ENCODE data around the gene KCNH1. TPM values are rescaled to one million over a fixed set of nuclear protein-coding genes. Genes with fewer than 3 reads are reported as not detected.

Gene KCNH1
- total RNA-seq, 3 donors from 2014 or later, result 0.81 to 1.7 (median 1.2) TPM

DNA sequence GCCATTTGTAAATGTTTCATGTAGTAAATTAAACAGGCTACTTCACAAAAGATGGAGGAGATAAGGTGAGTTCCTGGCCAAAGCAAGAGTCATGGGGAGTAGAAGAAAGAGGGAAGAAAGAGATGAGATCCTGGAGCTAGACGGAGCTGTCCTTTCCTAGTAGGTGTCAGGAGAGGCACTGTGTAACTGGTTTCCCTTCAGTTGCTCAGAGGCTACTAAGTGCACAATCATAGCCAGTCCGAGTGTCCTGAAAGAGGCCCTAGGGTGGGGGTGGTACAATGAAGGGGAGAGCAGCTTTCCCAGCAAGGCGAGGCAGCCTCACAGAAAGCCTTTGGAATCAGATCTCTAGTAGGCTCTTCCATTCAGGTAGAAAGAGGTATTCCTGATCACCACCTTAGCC lies 390.9 kb downstream of the KCNH1 start:
- ATAC-seq (no peak), DNase-seq (no peak)
- no peaks in the 10 kb centered on the region for H3K36me3 ChIP-seq (ENCODE audit: low read depth)
- no peaks in the 10 kb centered on the region for H3K4me1 ChIP-seq (ENCODE audit: low read depth)
- intact Hi-C loops (cut with DNase I, micrococcal nuclease), result no loop called here
- H3K4me3 ChIP-seq, result no peak overlapping the region
- TF ChIP-seq, protein P1, sequence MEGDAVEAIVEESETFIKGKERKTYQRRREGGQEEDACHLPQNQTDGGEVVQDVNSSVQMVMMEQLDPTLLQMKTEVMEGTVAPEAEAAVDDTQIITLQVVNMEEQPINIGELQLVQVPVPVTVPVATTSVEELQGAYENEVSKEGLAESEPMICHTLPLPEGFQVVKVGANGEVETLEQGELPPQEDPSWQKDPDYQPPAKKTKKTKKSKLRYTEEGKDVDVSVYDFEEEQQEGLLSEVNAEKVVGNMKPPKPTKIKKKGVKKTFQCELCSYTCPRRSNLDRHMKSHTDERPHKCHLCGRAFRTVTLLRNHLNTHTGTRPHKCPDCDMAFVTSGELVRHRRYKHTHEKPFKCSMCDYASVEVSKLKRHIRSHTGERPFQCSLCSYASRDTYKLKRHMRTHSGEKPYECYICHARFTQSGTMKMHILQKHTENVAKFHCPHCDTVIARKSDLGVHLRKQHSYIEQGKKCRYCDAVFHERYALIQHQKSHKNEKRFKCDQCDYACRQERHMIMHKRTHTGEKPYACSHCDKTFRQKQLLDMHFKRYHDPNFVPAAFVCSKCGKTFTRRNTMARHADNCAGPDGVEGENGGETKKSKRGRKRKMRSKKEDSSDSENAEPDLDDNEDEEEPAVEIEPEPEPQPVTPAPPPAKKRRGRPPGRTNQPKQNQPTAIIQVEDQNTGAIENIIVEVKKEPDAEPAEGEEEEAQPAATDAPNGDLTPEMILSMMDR (IDR thresholded peaks at IDR 0.05), result no peak
- no peaks in the 10 kb centered on the region for H3K9me3 ChIP-seq

DNA sequence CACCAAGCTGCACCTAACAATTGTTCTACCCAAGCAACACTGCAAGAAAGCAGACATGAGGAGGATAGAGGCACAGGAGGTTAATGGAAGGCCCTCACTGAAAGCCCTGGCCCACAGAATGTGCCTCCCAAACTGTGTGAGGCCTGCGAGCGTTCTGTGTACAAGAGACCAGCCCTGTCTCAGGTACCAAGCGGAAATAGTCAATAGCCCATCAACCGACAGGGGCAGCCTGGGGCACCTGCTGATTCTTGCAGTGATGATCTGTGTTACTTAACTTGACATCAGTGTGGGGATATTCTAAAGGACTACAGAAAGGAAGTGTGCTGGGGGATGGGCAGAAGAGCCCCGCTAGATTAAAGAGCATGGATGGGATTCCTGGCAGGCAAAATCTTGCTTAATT lies 392.4 kb downstream of the KCNH1 start:
- intact Hi-C loops (cut with DNase I, micrococcal nuclease), result no loop called here
- no peaks in the 10 kb centered on the region for H3K36me3 ChIP-seq (ENCODE audit: low read depth)
- TF ChIP-seq, protein P1 (IDR thresholded peaks at IDR 0.05), result no peak
- no peak overlapping the region for H3K4me3 ChIP-seq
- ATAC-seq, result no peak
- H3K9me3 ChIP-seq, result no peaks in the 10 kb centered on the region
- no peak for DNase-seq
- H3K4me1 ChIP-seq (ENCODE audit: low read depth), result no peaks in the 10 kb centered on the region

DNA sequence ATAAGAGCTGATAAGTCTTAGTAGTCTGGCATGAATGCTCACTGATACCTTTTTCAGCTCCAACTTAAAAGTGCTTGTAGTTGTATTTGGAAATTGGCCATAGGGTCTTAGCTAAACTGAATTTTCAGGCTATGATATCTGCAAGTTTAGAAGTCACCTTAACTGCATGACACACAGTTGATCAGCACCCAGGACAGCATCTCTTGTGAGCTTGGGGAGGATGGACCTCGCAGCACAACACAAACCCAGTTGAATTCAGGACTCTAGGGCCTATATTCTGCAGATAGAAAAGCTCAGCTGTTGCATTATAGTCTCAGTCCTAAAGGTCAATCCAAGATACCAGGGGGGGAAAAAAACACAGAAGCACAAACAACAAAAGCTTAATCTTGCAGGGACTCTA lies 394.3 kb downstream of the KCNH1 start:
- no peak overlapping the region for H3K4me3 ChIP-seq
- H3K9me3 ChIP-seq, result no peaks in the 10 kb centered on the region
- ATAC-seq (no peak), DNase-seq (no peak)
- H3K4me1 ChIP-seq (ENCODE audit: low read depth), result no peaks in the 10 kb centered on the region
- TF ChIP-seq, protein P1 (IDR thresholded peaks at IDR 0.05), result no peak
- intact Hi-C loops (cut with DNase I, micrococcal nuclease), result no loop called here
- H3K36me3 ChIP-seq (ENCODE audit: low read depth), result no peaks in the 10 kb centered on the region

DNA sequence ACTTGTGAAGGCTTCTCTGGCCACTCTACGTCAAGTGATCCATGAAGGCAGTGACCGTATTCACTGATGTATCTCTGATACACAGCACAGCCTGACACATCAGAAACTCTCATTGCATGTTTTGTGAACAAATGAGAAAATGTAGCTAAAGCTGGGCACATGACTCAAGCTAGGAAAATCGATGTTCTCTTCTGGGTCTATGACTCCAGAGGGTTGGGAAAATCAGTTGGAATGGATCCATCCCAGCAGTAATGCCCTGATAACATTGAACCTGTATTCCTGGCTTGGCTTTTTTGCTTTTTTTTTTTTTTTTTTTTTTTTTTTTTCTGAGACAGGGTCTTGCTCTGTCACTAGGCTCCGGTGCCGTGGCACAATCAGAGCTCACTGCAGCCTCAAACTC lies 395.7 kb downstream of the KCNH1 start:
- ATAC-seq (no peak), DNase-seq (no peak)
- intact Hi-C loops (cut with DNase I, micrococcal nuclease), result no loop called here
- Histone ChIP-seq H3K4me3 (no peak overlapping the region), H3K36me3 (ENCODE audit: low read depth) (no peaks in the 10 kb centered on the region), H3K4me1 (ENCODE audit: low read depth) (no peaks in the 10 kb centered on the region), H3K9me3 (no peaks in the 10 kb centered on the region)
- TF ChIP-seq, protein P1 (IDR thresholded peaks at IDR 0.05), result no peak

DNA sequence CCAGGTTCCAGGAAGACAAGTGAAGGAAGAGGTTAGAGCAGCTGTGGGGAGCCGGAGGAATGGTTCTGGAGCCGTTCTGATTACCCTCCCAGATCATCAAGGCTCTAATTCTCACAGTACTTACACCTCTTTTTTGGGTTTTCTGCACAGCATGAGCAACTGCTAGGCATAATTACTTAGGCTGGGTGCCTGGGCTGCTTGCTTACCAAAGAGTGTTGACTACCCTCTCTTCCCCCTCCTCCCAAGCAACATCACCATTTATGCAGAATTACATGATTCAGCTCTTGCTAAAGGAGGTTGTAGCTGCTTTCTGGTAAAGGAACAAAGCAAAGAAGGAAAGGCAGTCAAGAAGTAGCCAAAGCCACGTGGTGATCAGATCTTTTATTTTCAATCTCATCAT lies 397.2 kb downstream of the KCNH1 start:
- no peaks in the 10 kb centered on the region for H3K9me3 ChIP-seq
- H3K36me3 ChIP-seq (ENCODE audit: low read depth), result no peaks in the 10 kb centered on the region
- ATAC-seq, result no peak
- no peaks in the 10 kb centered on the region for H3K4me1 ChIP-seq (ENCODE audit: low read depth)
- H3K4me3 ChIP-seq, result no peak overlapping the region
- DNase-seq, result no peak
- intact Hi-C loops (cut with DNase I, micrococcal nuclease), result no loop called here
- TF ChIP-seq, protein P1 (IDR thresholded peaks at IDR 0.05), result no peak

DNA sequence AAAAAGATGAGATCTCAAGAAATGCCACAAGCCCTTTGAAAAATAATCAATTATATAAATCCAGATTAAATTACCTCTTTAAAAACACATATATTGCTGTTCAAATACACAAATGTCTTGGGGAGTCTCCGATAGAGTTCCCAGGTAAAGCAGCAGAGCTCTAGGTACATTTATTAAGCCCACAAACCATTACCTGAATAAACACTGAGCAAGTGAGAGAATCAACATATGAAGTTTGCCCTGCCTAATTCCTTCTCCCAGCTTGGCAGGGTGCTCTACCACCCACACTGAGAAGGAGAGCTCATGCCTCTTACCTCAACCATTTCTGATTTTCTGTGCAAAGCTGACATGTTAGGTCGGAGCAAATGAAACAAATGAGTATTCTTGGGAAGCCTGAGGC lies 402.4 kb downstream of the KCNH1 start:
- DNase-seq, result no peak

More for the DNA sequence above, 402.4 kb downstream of the KCNH1 start:
- intact Hi-C loops (cut with DNase I, micrococcal nuclease), result no loop called here
- no peaks in the 10 kb centered on the region for H3K9me3 ChIP-seq
- ATAC-seq, result no peak
- H3K36me3 ChIP-seq (ENCODE audit: low read depth), result no peaks in the 10 kb centered on the region
- no peaks in the 10 kb centered on the region for H3K4me1 ChIP-seq (ENCODE audit: low read depth)
- no peak overlapping the region for H3K4me3 ChIP-seq
- TF ChIP-seq, protein P1 (IDR thresholded peaks at IDR 0.05), result no peak

Measured in mucosa of descending colon (tissue), 3 donors.